GM21786 (cell line): ENCODE measurements around the gene ZNF367.
"Not testable (repeated sequence)": the region's sequence is repeated elsewhere in the genome, so short reads cannot be mapped to it uniquely, and the experiment has no call there.

Source experiments
- ATAC-seq: cut with Tn5 transposase; IDR thresholded peaks from one replicate; pipeline ENCODE4 v1.9.1; 2021; ENCODE audit not compliant: unreplicated experiment

The ZNF367 gene

DNA sequence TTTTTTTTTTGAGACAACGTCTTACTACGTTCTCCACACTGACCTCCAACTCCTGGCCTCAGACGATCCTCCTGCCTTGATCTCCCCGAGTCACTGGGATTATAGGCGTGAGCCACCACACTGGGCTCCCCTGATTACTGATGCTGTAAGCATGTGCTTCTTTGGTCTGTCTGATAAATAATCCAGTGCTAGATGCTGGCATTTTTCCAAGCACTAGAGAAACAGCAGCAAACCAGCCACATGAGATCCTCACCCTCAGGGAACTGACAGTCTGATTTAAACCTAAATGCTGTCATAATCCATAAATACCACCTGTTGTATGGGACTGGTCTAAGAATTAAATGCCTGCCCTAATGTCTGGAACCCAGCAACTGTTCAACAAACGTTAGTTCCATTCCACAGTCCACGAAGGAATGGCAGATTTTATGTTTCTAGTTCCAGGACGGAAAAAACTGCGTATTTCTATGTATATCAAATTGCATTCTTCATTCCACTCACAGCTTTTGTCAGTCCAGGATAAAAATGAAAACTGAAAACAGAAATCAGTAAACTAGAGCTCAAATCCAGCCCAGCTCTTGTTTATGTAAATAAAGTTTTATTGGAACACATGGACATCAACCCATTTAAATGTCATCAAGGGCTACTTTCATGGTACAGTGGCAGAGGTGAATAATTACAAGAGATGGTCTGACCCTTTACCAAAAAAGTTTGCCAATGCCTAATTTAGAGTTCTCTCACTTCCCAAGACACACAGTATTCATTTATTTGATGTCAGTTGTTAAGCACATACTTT, 54.8 kb downstream of the ZNF367 start:
- ATAC-seq, result no peak

DNA sequence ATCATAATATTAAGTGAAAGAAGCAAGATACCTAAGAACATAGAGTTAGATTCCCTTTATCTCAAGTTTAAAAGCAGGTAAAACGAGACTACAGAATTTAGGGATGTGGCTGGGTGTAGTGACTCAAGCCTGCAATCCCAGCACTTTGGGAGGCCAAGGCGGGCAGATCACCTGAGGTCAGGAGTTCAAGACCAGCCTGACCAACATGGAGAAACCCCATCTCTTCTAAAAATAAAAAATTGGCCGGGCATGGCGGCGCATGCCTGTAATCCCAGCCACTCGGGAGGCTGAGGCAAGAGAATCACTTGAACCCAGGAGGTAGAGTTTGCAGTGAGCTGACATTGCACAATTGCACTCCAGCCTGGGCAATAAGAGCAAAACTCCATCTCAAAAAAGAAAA, 56.1 kb downstream of the ZNF367 start:
- ATAC-seq, result not testable (repeated sequence)

DNA sequence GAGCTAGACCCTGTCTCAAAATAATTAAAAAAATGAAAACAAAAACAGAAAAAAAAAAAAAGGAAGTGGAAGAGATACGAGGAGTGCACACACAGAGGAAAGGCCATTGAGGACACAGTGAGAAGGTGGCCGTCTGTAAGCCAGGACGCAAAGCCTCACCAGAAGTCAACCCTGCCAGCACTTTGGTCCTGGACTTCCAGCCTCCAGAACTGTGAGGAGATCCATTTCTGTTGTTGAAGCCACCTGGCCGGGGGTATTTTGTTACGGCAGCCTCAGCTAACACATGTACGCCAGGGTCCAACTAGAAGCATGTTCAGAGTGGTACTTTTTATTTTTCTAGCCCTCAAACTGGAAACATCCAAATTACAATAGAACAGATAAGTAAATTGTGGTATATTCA, 56.5 kb downstream of the ZNF367 start:
- ATAC-seq, result no peak

DNA sequence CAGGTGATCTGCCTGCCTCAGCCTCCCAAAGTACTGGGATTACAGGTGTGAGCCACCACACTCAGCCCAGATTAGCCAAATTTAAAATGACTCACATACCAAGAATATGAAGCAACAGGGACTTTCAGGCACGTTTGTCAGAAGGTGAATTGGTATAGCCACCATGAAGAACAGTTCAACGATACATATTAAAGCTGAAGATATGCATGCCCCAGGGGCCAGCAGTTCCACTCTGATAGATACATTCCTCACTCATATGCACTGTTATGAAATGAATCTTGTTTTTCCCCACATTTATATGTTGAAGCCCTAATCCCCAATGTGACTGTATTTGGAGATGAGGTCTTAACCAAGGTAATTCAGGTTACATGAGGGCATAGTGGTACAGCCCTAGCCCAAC, 57.2 kb downstream of the ZNF367 start:
- no peak for ATAC-seq

DNA sequence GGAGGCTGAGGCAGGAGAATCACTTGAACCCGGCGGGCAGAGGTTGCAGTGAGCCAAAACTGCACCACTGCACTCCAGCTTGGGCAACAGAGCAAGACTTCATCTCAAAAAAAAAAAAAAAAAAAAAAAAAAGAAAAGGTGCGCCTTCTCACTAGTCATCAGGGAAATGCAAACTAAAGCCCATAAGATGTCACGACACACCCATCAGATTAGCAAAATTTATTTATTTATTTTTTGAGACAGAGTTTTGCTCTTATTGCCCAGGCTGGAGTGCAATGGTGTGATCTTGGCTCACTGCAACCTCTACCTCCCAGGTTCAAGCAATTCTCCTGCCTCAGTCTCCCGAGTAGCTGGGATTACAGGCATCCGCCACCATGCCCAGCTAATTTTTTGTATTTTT, 57.6 kb downstream of the ZNF367 start:
- ATAC-seq, result not testable (repeated sequence)

DNA sequence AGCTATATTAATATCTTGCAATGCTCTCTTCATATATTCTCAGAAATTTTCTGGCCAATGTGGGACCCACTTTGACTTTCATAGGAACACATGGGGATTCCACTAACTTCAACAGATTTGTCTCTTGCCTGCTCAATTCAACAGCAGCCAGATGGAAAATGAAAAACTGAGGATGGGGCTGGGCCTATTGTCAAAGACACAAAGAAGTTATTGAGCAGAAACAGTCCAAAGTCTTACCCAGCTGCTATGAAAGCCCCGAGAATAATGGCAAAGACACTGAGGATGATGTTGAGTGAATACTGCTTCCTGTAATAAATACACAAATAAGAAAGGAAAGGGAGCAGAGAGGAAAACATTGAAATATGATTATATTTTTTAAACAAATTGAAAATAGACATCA, 67.3 kb downstream of the ZNF367 start:
- ATAC-seq, result no peak

DNA sequence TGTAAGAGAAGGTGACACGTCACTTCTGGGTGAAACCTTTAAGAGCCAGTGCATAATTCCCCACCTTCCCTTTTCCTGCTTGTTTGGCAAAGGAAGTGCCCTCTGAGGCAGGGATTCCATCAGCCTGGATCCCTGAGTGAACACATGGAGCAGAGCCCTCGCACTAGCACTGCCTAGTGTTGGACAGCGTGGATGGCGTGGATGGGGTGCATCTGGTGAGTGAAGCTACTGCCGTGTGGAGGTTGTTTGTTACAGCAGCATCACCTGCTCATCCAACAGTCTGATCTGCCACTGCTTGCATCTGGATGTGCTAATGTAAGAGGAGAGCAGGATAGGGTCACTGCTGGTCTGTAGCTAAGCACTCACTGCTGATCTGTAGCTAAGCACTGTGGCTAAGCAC, 69.9 kb downstream of the ZNF367 start:
- ATAC-seq, result no peak

DNA sequence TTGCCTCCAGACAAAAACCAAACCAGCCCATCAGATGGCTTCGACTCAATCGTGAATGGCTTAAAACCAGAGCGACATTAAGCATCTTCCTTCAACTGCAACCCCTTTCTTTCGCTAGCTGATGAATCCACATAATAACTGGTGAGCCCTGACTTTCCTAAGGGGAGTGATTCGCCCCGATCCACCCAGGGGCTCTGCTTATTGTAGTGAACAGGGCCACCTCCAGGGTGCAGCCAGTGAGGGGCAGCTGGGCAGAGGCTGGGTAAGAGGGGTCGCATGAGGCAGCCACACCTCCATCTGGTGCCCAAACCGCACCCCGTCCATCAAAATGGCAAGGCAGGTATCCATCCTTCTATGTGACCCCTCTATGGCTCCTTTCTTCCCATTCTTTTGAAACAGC, 72.6 kb downstream of the ZNF367 start:
- ATAC-seq, result no peak

DNA sequence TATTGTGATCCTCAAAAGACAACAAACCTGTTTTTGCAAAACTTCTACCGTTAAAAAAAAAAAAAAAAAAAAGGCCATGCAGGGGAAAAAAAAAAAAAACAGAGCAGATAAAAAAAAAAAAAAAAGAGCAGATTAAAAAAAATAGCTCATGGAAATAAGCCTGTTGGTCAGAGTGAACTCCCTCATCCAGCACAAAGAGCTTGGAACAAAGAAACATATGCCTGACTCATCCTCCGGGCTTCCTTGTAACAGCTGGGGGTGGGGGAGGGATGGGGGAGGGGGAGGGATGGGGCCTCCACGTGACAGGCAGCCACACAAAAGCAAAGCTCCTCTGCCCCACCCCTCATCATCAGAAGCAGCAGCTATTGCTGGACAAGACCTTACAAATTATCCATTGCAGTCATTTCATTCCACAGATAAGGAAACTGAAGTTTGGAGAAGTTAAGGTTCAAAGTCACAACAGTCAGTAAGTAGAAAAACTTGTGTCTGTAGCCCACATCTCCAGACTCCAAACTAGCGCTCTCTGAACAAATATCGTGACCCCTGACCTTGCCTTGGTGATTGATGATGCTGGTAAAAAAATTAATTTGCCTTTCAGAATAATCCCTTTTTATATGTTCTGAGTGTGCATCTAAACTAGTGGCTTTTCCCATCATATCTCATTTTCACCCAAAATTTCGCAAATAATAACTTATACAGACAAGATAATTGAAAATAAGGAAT, 73.6 kb downstream of the ZNF367 start:
- no peak for ATAC-seq

DNA sequence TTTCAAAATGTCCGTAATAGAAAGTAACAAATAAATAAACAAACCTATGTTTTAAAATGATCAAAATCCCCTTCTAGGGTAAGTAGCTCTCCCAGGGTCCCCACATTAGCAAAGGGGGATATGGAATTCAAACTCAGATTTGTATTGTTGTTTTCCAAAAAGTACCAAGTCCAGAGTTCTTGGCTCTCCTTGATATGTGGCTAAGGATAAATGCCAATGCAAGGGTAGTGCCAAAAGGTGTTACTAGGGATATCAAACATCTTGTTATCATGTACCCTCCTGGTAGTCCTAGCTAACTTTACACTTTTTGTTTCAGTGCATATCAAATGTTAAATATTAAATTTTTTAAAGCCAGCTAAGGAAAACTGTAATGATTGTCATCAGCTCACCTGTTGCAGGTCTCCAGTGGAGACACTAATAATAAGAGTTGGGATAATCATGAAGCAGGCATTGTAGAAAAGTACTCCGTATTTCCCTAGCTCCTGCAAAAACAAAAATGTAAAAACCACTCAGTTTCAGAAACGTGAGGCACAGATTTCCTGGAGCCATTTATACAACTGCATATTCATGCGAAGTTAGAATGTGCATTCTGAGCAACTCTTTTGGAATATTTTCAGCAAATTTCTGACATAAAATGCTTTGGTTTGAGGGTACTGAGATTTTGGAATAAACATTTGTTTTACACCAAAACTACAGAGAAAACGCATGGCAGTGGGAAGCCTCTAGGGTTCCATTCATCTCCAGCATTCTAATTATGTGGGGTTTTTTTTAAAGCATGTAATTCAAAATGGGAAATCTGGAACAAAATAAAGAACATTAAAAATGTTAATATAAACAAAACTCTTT, 74.4 kb downstream of the ZNF367 start:
- no peak for ATAC-seq

DNA sequence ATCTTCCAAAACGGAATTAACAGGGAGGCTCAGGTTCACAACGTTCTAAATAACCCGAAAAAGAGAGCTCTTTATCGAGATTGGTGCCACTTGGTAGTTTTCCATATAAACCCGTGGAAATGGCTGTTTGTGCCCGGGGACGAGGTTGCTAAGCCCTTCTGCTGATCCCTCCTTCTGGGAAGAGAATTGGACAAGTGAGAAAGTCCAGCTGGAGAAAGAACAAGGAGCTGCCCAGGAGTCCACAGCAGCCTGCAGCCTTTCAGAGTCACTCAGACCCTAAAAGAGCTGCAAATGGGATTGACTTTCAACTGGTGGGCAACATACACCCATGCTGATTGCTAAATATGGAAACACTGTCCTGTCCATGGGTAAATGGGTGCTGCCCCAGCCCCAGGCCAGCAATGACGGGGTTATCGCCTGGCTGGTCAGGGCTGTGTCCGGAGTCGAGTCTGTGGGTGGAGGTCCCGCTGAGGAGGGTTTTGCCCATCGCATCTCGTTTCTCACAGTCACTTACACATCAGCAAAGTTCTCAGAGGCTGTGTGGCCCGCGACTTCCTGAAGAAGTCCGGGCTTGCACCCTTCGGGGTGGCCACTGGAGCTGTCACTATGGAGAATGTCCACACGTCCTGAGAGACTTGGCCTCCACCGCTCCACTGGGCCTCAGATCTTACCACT, 75.5 kb downstream of the ZNF367 start:
- no peak for ATAC-seq

DNA sequence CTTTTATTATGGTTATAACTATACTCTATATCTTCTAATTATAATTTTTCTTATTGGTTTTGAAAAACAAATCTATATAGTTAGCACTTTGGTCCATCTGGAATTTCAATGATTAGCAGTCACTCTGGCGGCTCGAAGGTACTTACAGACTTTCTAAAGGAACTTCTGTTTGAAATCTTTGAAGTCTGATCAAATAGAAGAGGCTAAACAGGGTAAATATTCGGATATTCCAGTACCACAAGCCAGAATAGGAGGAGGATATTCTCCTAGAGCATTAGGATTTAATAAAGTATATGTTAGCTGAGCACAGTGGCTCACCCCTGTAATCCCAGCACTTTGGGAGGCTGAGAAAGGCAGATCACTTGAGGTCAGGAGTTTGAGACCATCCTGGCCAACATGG, 77.5 kb downstream of the ZNF367 start:
- no peak for ATAC-seq

DNA sequence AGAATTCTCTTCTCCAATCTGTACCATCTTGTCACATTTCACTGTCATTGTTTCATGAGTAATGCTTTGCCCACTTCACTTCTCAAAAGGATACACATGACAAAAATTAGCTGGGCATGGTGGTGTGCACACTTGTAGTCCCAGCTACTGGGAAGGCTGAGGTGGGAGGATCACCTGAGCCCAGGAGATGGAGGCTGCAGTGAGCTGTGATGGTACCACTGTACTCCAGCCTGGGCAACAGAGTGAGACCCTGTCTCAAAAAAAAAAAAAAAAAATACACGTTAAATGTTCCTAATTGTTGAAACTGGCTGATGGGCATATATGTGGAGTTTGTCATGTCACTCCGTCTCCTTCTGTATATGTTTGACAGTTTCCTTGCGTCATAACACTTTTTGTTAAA, 79.9 kb downstream of the ZNF367 start:
- ATAC-seq, result no peak
